Measurements from ENCODE around the gene RASSF4.

RASSF4 gene

GRCh38 chr10:44959247-44960087 is at the start of gene RASSF4:
Gene RASSF4, plus strand, starts transcription at chr10:44959802. Its CDS starts 10,401 bp downstream, at chr10:44970203.
- peak; percentile 67 for DNase-seq

GRCh38 chr10:44909910-44910309 is 49.7 kb upstream of the RASSF4 start:
- no peak for DNase-seq

GRCh38 chr10:44910602-44911001 is 49.0 kb upstream of the RASSF4 start:
- no peak for DNase-seq

- no peak for DNase-seq
Observed at GRCh38 chr10:44911081-44911540, 48.5 kb upstream of the RASSF4 start, which contains the start of gene TMEM72. Gene TMEM72, plus strand, starts transcription at chr10:44911337. Its CDS starts 176 bp downstream, at chr10:44911513.

- no peak for DNase-seq
Observed at GRCh38 chr10:44911951-44912350, 47.7 kb upstream of the RASSF4 start.

- no peak for DNase-seq
Observed at GRCh38 chr10:44913350-44914081, 46.1 kb upstream of the RASSF4 start.

GRCh38 chr10:44914891-44915290 is 44.7 kb upstream of the RASSF4 start:
- DNase-seq = no peak

- DNase-seq = no peak
Observed at GRCh38 chr10:44916429-44916828, 43.2 kb upstream of the RASSF4 start.

GRCh38 chr10:44917848-44918247 is 41.8 kb upstream of the RASSF4 start:
- DNase-seq = no peak

GRCh38 chr10:44920252-44920651 is 39.4 kb upstream of the RASSF4 start:
- DNase-seq = no peak

GRCh38 chr10:44921061-44921460 is 38.5 kb upstream of the RASSF4 start:
- no peak for DNase-seq

GRCh38 chr10:44921506-44921905 is 38.1 kb upstream of the RASSF4 start:
- no peak for DNase-seq

GRCh38 chr10:44922021-44922420 is 37.6 kb upstream of the RASSF4 start:
- DNase-seq = no peak

- DNase-seq = no peak
Observed at GRCh38 chr10:44922796-44923545, 36.6 kb upstream of the RASSF4 start.

GRCh38 chr10:44923611-44924010 is 36.0 kb upstream of the RASSF4 start:
- DNase-seq = no peak

GRCh38 chr10:44924261-44925040 is 35.2 kb upstream of the RASSF4 start:
- DNase-seq = no peak

- no peak for DNase-seq
Observed at GRCh38 chr10:44925224-44925623, 34.4 kb upstream of the RASSF4 start.

- no peak for DNase-seq
Observed at GRCh38 chr10:44925811-44926750, 33.5 kb upstream of the RASSF4 start.

- no peak for DNase-seq
Observed at GRCh38 chr10:44926751-44927351, 32.8 kb upstream of the RASSF4 start.

GRCh38 chr10:44927352-44927751 is 32.2 kb upstream of the RASSF4 start:
- DNase-seq = no peak

- no peak for DNase-seq
Observed at GRCh38 chr10:44928462-44928861, 31.1 kb upstream of the RASSF4 start.

Measured in NCI-H1048 (cell line).